ENCODE data around the gene MPZL1.

- TF ChIP-seq EP300 (IDR thresholded peaks at IDR 0.05; ENCODE audit: borderline replicate concordance) (no peak), REST (IDR thresholded peaks at IDR 0.05; ENCODE audit: low read depth) (no peak), TAF1 (IDR thresholded peaks at IDR 0.05; ENCODE audit: low read depth) (no peak), TCF12 (IDR thresholded peaks at IDR 0.05; ENCODE audit: low read depth) (no peak), NFIC (IDR thresholded peaks at IDR 0.05) (no peak), ZBTB7A (IDR thresholded peaks at IDR 0.05; ENCODE audit: low read depth) (no peak), CREB1 (IDR thresholded peaks at IDR 0.05; ENCODE audit: low read depth) (no peak), YY1 (IDR thresholded peaks at IDR 0.05; ENCODE audit: low read depth) (no peak), FOXM1 (IDR thresholded peaks at IDR 0.05; ENCODE audit: borderline replicate concordance, low read depth) (no peak), CEBPB (IDR thresholded peaks at IDR 0.05) (no peak), RAD21 (IDR thresholded peaks at IDR 0.05; ENCODE audit: low read depth) (no peak), EGR1 (IDR thresholded peaks at IDR 0.05) (no peak)
- TF ChIP-seq, protein P1, sequence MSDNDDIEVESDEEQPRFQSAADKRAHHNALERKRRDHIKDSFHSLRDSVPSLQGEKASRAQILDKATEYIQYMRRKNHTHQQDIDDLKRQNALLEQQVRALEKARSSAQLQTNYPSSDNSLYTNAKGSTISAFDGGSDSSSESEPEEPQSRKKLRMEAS (IDR thresholded peaks at IDR 0.05): no peak
- TF ChIP-seq, protein P2, sequence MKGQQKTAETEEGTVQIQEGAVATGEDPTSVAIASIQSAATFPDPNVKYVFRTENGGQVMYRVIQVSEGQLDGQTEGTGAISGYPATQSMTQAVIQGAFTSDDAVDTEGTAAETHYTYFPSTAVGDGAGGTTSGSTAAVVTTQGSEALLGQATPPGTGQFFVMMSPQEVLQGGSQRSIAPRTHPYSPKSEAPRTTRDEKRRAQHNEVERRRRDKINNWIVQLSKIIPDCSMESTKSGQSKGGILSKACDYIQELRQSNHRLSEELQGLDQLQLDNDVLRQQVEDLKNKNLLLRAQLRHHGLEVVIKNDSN (IDR thresholded peaks at IDR 0.05): no peak
Measured at GRCh38 chr1:167749741-167750140, 28.0 kb downstream of the MPZL1 start.
